HG02870 (cell line): ENCODE results near the gene SLC9C1.

Source experiments
- ATAC-seq: cut with Tn5 transposase; IDR thresholded peaks from one replicate; pipeline ENCODE4 v1.9.1; 2021; ENCODE audit warnings: mild to moderate bottlenecking, moderate library complexity; ENCODE audit not compliant: unreplicated experiment

The SLC9C1 gene

GRCh38 chr3:112293368-112294321 lies at the start of gene SLC9C1:
Gene SLC9C1 (minus strand): TSS chr3:112294216. CDS start chr3:112286791, 7,425 bp downstream.
- no peak for ATAC-seq

GRCh38 chr3:112341386-112341785 lies 47.4 kb upstream of the SLC9C1 start:
- ATAC-seq: no peak

- no peak for ATAC-seq
These were observed 45.6 kb upstream of the SLC9C1 start for GRCh38 chr3:112339609-112340008.

- no peak for ATAC-seq
These were observed 45.1 kb upstream of the SLC9C1 start for GRCh38 chr3:112339134-112339533.

GRCh38 chr3:112338727-112339056 lies 44.7 kb upstream of the SLC9C1 start:
- no peak for ATAC-seq

- ATAC-seq: no peak
These were observed 44.2 kb upstream of the SLC9C1 start for GRCh38 chr3:112338021-112338726.

GRCh38 chr3:112335434-112335781 lies 41.4 kb upstream of the SLC9C1 start:
- ATAC-seq: no peak

- ATAC-seq: no peak
These were observed 40.8 kb upstream of the SLC9C1 start for GRCh38 chr3:112334691-112335433.

GRCh38 chr3:112333381-112334317 lies 39.6 kb upstream of the SLC9C1 start:
- ATAC-seq: peak; percentile 38

- ATAC-seq: peak; percentile 52
These were observed 39.0 kb upstream of the SLC9C1 start, which contains the start of gene CD200 for GRCh38 chr3:112333002-112333380. Gene CD200 (plus strand): TSS chr3:112333156. CDS start chr3:112333213, 57 bp downstream.

GRCh38 chr3:112331851-112332250 lies 37.8 kb upstream of the SLC9C1 start:
- ATAC-seq: no peak

- ATAC-seq: peak; percentile 93
These were observed 33.4 kb upstream of the SLC9C1 start for GRCh38 chr3:112327371-112327951.

- no peak for ATAC-seq
These were observed 28.0 kb upstream of the SLC9C1 start for GRCh38 chr3:112321867-112322652.

- no peak for ATAC-seq
These were observed 26.7 kb upstream of the SLC9C1 start for GRCh38 chr3:112320691-112321090.

- no peak for ATAC-seq
These were observed 25.7 kb upstream of the SLC9C1 start for GRCh38 chr3:112319516-112320276.

- ATAC-seq: no peak
These were observed 21.8 kb upstream of the SLC9C1 start for GRCh38 chr3:112315791-112316190.

- no peak for ATAC-seq
These were observed 20.6 kb upstream of the SLC9C1 start for GRCh38 chr3:112314649-112315048.

- ATAC-seq: no peak
These were observed 14.3 kb upstream of the SLC9C1 start for GRCh38 chr3:112308151-112308911.
